Mucosa of rectum (tissue), 2 donors: ENCODE results near the gene PAX7.

Source experiments
- H3K27ac ChIP-seq, 2 donors: one replicate each; pipeline ENCODE4 v1.7.0; 2013; ENCODE audit warnings: inconsistent platforms in 2 of 2, low read depth in 2 of 2, low read length in 2 of 2
- H3K27me3 ChIP-seq, 2 donors: one replicate each; pipeline ENCODE4 v1.7.0; 2013; ENCODE audit warnings: low read length in 2 of 2; ENCODE audit not compliant: control insufficient read depth in 2 of 2, insufficient read depth in 2 of 2
- H3K36me3 ChIP-seq, 2 donors: one replicate each; pipeline ENCODE4 v1.7.0; 2013; ENCODE audit warnings: low read length in 2 of 2; ENCODE audit not compliant: control insufficient read depth in 2 of 2, insufficient read depth in 2 of 2
- H3K4me1 ChIP-seq, 2 donors: one replicate each; pipeline ENCODE4 v1.7.0; 2013; ENCODE audit warnings: low read length in 2 of 2, mild to moderate bottlenecking in 1 of 2; ENCODE audit not compliant: control insufficient read depth in 2 of 2, insufficient read depth in 2 of 2
- H3K4me3 ChIP-seq, 2 donors: one replicate each; pipeline ENCODE4 v1.7.0; 2013; ENCODE audit warnings: low read length in 2 of 2
- H3K9ac ChIP-seq, 2 donors: one replicate each; pipeline ENCODE4 v1.7.0; 2013; ENCODE audit warnings: low read length in 2 of 2, low read depth in 1 of 2, mild to moderate bottlenecking in 1 of 2
- H3K9me3 ChIP-seq, 2 donors: one replicate each; pipeline ENCODE4 v1.7.0; 2013; ENCODE audit warnings: low read length in 2 of 2; ENCODE audit not compliant: control insufficient read depth in 2 of 2
- donor health status: healthy.
- donor health status: Normal muscosa, but diverticular disease.

PAX7 gene

DNA sequence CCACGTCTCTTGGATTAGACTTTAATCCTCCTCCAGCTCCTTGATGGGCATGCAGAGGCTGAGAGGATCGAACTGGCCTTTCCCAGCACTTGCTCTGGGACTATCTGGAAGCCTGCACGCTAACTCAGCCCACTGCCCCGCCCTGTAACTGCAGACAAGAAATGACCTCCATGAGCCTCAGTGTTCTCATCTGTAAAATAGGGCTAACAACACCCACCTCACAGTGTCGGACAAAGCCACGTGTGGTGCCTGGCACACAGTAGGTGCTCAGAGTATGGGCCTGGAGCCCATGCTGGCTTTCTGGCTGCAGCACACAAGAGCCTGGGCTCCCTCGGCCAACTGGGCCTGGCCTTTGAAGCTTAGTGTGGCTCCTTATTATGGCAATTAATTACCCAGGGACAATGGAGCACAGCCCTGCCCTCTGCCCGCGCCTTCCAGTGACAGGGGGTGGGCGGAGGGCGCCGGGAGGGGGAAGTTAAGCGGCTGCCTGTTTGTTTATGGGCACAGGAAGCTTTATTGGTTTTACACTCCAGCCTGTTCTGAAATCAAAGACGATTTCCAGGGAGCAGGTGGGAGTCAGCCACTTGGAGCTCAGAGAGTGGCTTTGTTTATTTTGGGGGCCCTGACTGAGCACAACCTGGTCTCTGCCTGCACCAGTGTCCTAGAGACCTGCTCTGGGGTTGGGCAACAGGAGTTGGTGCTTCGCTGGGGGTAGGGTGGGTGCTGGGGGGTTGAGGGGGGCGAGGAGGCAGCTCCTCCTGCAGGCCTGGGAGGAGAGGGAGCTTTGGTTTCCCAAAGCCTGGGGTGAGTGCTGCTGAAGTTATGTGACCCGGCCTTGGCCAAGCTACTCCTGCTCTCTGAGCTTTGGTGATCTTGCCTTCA lies 31.0 kb downstream of the PAX7 start:
- H3K27me3 ChIP-seq, result peaks cover 7 to 12% of the 10 kb centered on the region in 2 donors

DNA sequence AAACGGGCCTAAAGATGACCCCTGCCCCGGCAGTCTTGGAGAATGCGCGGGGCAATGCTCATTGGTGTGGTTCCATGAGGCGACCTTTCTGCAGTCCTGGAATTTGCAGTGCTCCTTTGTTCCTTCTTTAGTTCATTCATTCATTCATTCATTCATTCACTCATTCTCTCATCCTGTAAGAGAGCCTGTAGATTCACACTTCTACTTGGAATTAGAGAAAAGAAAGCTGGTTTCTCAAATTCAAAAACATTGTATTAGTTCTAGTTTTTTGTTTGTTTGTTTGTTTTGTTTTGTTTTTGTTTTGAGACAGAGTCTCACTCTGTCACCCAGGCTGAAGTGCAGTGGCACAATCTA lies 31.6 kb downstream of the PAX7 start:
- Histone ChIP-seq H3K27me3 (peaks cover 7 to 12% of the 10 kb centered on the region in 2 donors), H3K36me3 (no peaks in the 10 kb centered on the region), H3K9ac (no peak overlapping the region), H3K4me1 (no peaks in the 10 kb centered on the region), H3K4me3 (no peak overlapping the region), H3K27ac (no peak overlapping the region), H3K9me3 (no peaks in the 10 kb centered on the region)

More for the DNA sequence above, 31.0 kb downstream of the PAX7 start:
- H3K27ac ChIP-seq, result no peak overlapping the region
- H3K4me1 ChIP-seq, result no peaks in the 10 kb centered on the region
- no peaks in the 10 kb centered on the region for H3K36me3 ChIP-seq
- no peaks in the 10 kb centered on the region for H3K9me3 ChIP-seq
- H3K4me3 ChIP-seq, result no peak overlapping the region
- H3K9ac ChIP-seq, result no peak overlapping the region

DNA sequence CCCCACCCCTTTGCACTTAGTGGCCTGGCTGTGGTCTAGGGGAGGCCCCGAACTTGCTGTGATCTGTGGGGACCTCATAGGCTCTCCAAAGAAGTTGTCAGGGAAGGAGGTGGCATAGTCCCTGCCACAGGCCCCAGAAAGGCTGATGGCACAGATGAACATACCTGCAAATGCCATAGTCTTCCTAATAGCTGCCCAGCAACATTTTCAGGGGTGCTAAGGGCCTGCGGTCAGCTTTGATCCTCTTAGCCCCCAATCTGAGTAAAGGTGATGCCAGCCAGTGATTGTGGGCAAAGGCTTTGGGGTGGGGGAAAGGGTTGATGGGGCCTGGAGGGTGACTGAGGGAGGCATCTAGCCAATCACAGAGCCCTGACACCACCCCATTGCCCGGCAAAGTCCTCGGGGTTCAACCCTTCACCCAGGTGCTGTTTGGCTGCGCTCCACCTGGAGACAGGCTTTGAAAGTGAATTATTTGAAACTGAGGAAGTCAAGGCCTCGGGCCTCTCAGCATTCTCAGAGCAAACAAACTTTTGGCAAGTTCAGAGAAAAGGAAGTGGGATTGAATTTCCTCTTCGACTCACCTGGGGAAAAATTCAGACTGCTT lies 35.8 kb downstream of the PAX7 start:
- H3K36me3 ChIP-seq, result no peaks in the 10 kb centered on the region
- no peak overlapping the region for H3K9ac ChIP-seq
- peaks cover 0 to 20% of the 10 kb centered on the region in 2 donors for H3K4me1 ChIP-seq
- H3K27ac ChIP-seq, result no peak overlapping the region
- H3K9me3 ChIP-seq, result no peaks in the 10 kb centered on the region
- H3K4me3 ChIP-seq, result no peak overlapping the region
- peaks cover 5 to 6% of the 10 kb centered on the region in 2 donors for H3K27me3 ChIP-seq

DNA sequence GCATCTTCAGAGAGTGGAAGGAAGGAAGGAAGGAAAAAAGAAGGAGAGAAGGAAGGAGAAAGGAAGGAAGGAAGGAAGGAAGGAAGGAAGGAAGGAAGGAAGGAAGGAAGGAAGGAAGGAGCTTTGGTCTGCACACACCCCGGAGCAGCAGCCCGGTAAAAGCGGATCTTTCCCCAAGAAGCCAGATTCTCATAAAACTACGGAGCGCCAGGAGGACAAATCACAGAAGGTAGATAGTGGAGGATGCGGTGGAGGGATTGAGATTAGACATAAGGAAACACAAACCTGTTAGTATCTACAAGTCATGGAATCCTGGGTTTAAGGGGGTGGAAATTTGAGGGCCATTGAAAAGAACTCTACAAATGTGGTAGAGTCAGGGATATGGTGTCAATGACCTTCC lies 36.7 kb downstream of the PAX7 start:
- Histone ChIP-seq H3K9ac (no peak overlapping the region), H3K9me3 (no peaks in the 10 kb centered on the region), H3K27ac (no peak overlapping the region), H3K4me3 (no peak overlapping the region), H3K27me3 (peaks cover 5 to 6% of the 10 kb centered on the region in 2 donors), H3K4me1 (peaks cover 0 to 20% of the 10 kb centered on the region in 2 donors), H3K36me3 (no peaks in the 10 kb centered on the region)

DNA sequence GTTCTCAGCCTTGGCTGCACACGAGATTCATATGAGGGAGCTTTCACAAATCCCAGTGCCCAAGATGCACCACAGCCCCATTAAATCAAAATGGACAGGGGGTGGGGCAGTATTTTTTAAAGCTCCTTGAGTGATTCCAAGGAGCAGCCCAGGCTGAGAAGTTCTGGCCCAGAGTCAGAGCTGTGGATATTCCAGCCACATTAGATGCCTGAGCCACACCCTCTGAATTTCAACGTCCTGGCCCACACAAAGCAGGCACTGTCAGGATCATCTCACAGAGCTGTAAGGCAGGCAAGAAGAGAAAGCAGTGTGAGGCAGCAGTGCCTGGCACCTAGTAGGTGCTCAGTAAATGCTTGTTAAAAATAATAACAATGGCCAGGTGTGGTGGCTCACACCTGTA lies 37.4 kb downstream of the PAX7 start:
- no peaks in the 10 kb centered on the region for H3K36me3 ChIP-seq
- no peaks in the 10 kb centered on the region for H3K9me3 ChIP-seq
- H3K27ac ChIP-seq, result no peak overlapping the region
- no peak overlapping the region for H3K4me3 ChIP-seq
- H3K4me1 ChIP-seq, result peaks cover 0 to 20% of the 10 kb centered on the region in 2 donors
- no peak overlapping the region for H3K9ac ChIP-seq
- H3K27me3 ChIP-seq, result peaks cover 2 to 6% of the 10 kb centered on the region in 2 donors

DNA sequence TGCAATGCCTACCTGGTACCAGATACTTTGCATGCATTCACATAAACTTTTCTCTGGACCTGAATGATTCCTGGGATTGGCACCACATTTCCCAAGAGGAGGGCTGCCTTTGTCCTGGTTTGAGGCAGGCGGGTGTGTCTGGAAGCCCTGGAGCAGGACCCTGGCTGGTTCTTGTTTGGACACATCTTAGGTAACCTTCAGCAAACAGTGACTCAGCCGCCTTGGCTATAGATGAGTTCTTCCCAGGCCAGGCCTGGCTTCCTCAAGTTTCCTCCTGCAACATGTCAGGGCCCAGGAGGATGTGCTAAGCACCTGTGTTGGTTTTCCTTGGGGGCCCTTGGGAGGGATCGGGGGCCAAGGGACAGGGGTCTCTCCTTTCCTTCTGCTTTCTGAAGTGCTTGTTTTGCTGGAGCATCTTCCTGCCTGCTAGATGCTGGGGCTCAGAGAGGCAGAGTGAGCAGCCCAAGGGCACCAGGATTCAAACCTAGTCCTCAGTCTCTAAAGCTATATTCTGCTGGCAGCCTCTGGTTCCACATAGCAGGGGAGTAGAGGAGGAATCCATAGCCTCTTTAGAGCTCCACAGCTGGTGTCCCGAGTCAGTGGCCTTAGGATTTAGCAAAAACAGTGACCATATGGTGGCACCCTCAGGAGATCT lies 38.2 kb downstream of the PAX7 start:
- H3K4me1 ChIP-seq, result peaks cover 0 to 20% of the 10 kb centered on the region in 2 donors
- no peak overlapping the region for H3K9ac ChIP-seq
- H3K27me3 ChIP-seq, result peaks cover 0 to 6% of the 10 kb centered on the region in 2 donors
- no peak overlapping the region for H3K4me3 ChIP-seq
- no peak overlapping the region for H3K27ac ChIP-seq
- H3K36me3 ChIP-seq, result no peaks in the 10 kb centered on the region
- no peaks in the 10 kb centered on the region for H3K9me3 ChIP-seq

DNA sequence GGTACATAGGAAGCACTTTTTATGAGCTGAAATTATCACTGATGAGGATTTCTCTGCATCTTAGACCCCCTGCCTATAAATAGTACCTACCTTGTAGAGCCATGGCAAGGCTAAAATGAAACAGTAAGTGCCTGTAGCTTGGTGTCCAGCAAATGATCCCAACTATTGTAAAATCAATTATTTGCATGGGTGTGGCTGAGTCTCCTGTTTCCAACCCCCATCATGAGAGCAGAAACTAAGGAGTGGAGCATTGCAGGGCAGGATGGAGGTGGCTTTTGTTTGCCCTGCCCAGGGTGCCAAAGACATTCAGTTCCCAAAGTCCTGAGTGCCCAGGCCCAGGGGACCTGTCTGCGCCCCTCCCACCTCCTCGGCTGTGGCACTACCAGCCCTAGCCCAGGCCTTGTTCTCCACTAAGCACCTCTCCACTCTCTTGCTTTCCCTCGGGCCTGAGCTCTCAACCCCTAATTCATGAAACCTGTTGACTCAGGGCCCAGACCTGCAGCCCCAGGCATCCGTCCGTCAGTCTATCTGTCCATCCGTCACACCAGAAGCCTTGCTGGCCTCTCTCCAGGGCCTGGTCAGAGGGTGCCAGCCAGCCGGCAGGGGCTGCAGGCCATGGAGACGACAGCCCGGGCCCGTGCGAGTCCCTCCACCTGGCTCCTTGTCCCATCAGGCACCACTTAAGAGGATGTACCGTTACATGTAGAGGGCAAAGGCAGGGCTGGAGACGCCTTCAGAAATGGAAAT lies 39.6 kb downstream of the PAX7 start:
- Histone ChIP-seq H3K27me3 (peaks cover 0 to 9% of the 10 kb centered on the region in 2 donors), H3K4me1 (peaks cover 0 to 20% of the 10 kb centered on the region in 2 donors), H3K9me3 (no peaks in the 10 kb centered on the region), H3K4me3 (no peak overlapping the region), H3K36me3 (no peaks in the 10 kb centered on the region), H3K9ac (no peak overlapping the region), H3K27ac (no peak overlapping the region)

DNA sequence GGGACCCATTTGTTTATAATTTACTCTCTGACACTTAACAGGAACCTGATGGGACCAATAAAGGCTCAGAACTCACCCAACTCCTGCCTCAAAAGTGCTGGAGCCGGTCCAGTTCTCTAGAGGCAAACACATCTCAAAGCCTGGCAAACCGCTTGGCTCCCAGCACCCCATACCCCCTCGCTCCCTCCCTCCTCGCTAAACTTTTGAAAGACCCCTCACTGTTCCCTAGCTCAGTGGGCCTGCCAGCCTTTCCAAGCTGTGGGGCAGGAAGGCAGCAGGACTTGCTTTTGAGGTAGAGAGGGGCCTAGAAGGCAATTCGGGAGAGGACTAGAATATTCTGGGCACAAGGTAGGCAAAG lies 40.2 kb downstream of the PAX7 start:
- Histone ChIP-seq H3K4me1 (peaks cover 0 to 20% of the 10 kb centered on the region in 2 donors), H3K36me3 (no peaks in the 10 kb centered on the region), H3K27ac (no peak overlapping the region), H3K9ac (no peak overlapping the region), H3K9me3 (no peaks in the 10 kb centered on the region), H3K27me3 (peaks cover under 1 to 11% of the 10 kb centered on the region in 2 donors), H3K4me3 (no peak overlapping the region)

DNA sequence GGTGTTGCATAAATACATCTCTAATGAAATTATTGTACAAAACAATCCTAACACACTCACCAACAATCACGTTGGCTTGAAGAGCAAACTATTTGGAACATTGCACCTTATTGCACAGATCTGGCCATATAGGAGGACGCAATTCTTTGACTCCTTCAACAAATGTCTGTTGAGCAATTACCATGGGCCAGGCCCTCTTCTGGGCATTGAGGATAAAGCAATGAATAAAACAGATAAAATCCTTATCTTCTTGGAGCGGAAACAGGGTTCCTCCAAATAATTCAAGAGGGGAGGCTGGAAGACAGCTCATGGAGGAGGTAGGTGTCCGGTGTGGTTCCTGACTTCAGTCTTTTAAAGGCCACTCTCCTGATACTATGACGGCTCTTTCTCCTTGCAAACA lies 43.3 kb downstream of the PAX7 start:
- H3K36me3 ChIP-seq, result no peaks in the 10 kb centered on the region
- no peaks in the 10 kb centered on the region for H3K9me3 ChIP-seq
- H3K9ac ChIP-seq, result no peak overlapping the region
- H3K27ac ChIP-seq, result no peak overlapping the region
- H3K27me3 ChIP-seq, result peaks cover 3 to 15% of the 10 kb centered on the region in 2 donors
- H3K4me1 ChIP-seq, result peaks cover 0 to 11% of the 10 kb centered on the region in 2 donors
- H3K4me3 ChIP-seq, result no peak overlapping the region
